Measurements from ENCODE around the gene PDK3.

PDK3 gene

DNA sequence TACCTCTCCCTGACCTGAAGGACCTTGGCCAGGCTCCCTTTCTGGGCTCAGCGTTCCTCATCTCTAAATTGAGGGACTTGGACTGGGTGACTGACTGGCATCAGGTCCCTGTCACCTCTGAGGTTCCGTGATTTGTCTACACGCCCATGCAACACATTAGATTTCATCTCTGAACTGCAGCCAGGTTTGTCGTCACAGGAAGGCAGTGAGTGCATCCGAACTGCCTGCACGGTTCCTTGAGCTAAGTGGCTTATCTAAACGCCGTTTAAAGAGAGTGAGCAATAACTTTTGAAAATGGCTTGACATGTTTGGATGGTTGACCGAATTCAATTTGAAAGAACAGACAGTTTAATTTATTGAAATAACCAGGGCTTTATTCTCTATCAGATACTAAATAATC is 112.0 kb downstream of the PDK3 start:
- TF ChIP-seq POLR2A (IDR thresholded peaks at IDR 0.05; ENCODE audit: extremely low read depth, insufficient read length) (no peak), MYC (IDR thresholded peaks at IDR 0.05; ENCODE audit: low read depth, low read length) (no peak)
- TF ChIP-seq, protein P1, sequence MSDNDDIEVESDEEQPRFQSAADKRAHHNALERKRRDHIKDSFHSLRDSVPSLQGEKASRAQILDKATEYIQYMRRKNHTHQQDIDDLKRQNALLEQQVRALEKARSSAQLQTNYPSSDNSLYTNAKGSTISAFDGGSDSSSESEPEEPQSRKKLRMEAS (IDR thresholded peaks at IDR 0.05; ENCODE audit: low read depth, low read length): no peak
- TF ChIP-seq, protein P2, sequence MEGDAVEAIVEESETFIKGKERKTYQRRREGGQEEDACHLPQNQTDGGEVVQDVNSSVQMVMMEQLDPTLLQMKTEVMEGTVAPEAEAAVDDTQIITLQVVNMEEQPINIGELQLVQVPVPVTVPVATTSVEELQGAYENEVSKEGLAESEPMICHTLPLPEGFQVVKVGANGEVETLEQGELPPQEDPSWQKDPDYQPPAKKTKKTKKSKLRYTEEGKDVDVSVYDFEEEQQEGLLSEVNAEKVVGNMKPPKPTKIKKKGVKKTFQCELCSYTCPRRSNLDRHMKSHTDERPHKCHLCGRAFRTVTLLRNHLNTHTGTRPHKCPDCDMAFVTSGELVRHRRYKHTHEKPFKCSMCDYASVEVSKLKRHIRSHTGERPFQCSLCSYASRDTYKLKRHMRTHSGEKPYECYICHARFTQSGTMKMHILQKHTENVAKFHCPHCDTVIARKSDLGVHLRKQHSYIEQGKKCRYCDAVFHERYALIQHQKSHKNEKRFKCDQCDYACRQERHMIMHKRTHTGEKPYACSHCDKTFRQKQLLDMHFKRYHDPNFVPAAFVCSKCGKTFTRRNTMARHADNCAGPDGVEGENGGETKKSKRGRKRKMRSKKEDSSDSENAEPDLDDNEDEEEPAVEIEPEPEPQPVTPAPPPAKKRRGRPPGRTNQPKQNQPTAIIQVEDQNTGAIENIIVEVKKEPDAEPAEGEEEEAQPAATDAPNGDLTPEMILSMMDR (IDR thresholded peaks at IDR 0.05; ENCODE audit: low read depth, low read length): no peak
- H3K4me3 ChIP-seq (ENCODE audit: low read depth, low read length): no peak overlapping the region
- no peak for DNase-seq (ENCODE audit: low read depth)
